ENCODE measurements around the gene SLC18A2.
A peak's percentile ranks its signal among the peaks of the same experiment; 100 is the strongest.

SLC18A2 gene

DNA sequence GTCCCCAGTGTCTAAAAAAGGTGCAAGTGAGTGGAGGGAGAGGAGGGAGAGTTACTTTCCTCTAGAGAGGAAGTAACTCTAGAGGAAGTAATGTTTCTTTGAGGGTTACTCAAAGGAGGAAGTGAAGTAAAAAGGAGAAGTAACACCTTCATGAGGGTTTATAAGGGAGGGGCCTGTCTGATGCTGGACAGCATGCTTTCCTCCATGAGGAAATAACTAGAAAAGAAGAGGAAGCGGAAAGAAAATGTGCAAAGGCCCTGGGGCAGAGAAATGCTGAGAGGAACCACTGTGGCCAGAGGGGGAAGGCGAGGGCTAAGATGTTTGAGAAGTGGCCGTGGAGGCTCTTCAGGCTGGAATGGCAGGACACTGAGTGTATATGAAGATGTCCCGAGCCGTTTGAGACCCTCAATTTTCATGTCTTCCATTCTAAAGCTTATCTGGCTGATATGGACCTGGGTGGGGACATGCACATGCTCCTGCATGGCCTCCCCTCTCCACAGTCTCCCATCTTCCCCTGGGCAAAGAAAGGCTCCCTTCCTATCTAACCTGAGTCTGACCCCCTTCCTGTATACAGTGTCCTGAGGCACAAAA lies 3.4 kb upstream of the SLC18A2 start:
- no peak overlapping the region for H2BK5ac ChIP-seq (ENCODE audit: low read length)
- peaks cover 0 to 91% (median 24%) of the 10 kb centered on the region in 3 experiments for H3K27me3 ChIP-seq (ENCODE audit: control insufficient read depth in 3 of 3, insufficient read depth in 3 of 3, low read depth in 1 of 3, low read length in 3 of 3)
- no peak overlapping the region for H3K4me2 ChIP-seq (ENCODE audit: insufficient read depth, low read length, poor library complexity, severe bottlenecking)
- H4K91ac ChIP-seq (ENCODE audit: low read depth, low read length, poor library complexity), result no peak overlapping the region
- no peak overlapping the region for H3K23ac ChIP-seq (ENCODE audit: low read depth, low read length, poor library complexity)
- no peak overlapping the region for H2AK5ac ChIP-seq (ENCODE audit: low read depth, low read length)
- H3K18ac ChIP-seq (ENCODE audit: low read length), result no peak overlapping the region
- WGBS, 2 donors (ENCODE audit: extremely low coverage in 2 of 2, insufficient read length in 2 of 2, insufficient replicate concordance in 1 of 2), result no CpG with 5 or more reads among the region's 5 CpGs
- no peak for DNase-seq (ENCODE audit: low spot score)
- no peaks in the 10 kb centered on the region for H3K9me3 ChIP-seq (replicated peaks in 1 of 2; ENCODE audit: control insufficient read depth in 2 of 2, insufficient read depth in 1 of 2, low read depth in 1 of 2, low read length in 2 of 2)
- H2BK120ac ChIP-seq (ENCODE audit: low read depth, low read length), result no peak overlapping the region
- H3K4me1 ChIP-seq (ENCODE audit: control insufficient read depth in 2 of 2, insufficient read depth in 1 of 2, low read depth in 1 of 2, low read length in 2 of 2), result no peaks in the 10 kb centered on the region
- no peak overlapping the region for H3K4me3 ChIP-seq (ENCODE audit: low read length in 2 of 2)
- no peak overlapping the region for H3K14ac ChIP-seq (ENCODE audit: low read length)
- H3K27ac ChIP-seq (replicated peaks; ENCODE audit: low read length), result no peak overlapping the region
- no peak overlapping the region for H3K9ac ChIP-seq (ENCODE audit: low read depth, low read length, poor library complexity)
- H3K36me3 ChIP-seq (replicated peaks in 1 of 2; ENCODE audit: control insufficient read depth in 2 of 2, insufficient read depth in 2 of 2, low read length in 2 of 2), result no peaks in the 10 kb centered on the region
- H3K79me1 ChIP-seq (ENCODE audit: low read depth, low read length), result no peaks in the 10 kb centered on the region
- H2BK12ac ChIP-seq (ENCODE audit: low read length), result no peak overlapping the region
- H4K8ac ChIP-seq (ENCODE audit: low read depth, low read length), result no peak overlapping the region
- no peak overlapping the region for H3K4ac ChIP-seq (ENCODE audit: low read length)
- H2AFZ ChIP-seq (ENCODE audit: low read length), result no peak overlapping the region
- H2BK15ac ChIP-seq (ENCODE audit: low read length), result no peak overlapping the region

DNA sequence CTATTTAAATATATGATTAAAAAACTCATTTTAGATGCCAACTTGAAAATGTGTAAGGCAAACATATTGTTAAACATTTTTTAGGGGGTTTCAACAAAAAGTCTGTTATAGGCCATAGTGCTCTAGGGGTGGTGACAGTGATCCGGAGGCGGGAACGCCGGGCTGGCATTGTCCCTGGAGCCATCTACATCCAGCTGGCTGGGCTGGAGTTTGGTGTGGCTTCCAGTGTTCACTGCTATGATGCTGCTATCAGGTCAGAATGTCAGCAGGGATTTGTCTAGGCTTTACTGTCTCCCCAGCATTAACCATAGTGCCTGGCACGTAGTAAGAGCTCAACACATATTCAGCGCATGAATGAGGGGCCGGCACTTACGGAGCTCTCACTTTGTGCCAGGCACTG lies 1.9 kb upstream of the SLC18A2 start:
- Histone ChIP-seq H4K91ac (ENCODE audit: low read depth, low read length, poor library complexity) (no peak overlapping the region), H3K23ac (ENCODE audit: low read depth, low read length, poor library complexity) (no peak overlapping the region), H2BK120ac (ENCODE audit: low read depth, low read length) (no peak overlapping the region), H3K27me3 (ENCODE audit: control insufficient read depth in 3 of 3, insufficient read depth in 3 of 3, low read depth in 1 of 3, low read length in 3 of 3) (peaks cover 0 to 97% (median 25%) of the 10 kb centered on the region in 3 experiments), H3K4me1 (ENCODE audit: control insufficient read depth in 2 of 2, insufficient read depth in 1 of 2, low read depth in 1 of 2, low read length in 2 of 2) (no peaks in the 10 kb centered on the region), H4K8ac (ENCODE audit: low read depth, low read length) (no peak overlapping the region), H2BK5ac (ENCODE audit: low read length) (no peak overlapping the region), H3K4me2 (ENCODE audit: insufficient read depth, low read length, poor library complexity, severe bottlenecking) (no peak overlapping the region), H3K79me1 (ENCODE audit: low read depth, low read length) (no peaks in the 10 kb centered on the region), H3K18ac (ENCODE audit: low read length) (no peak overlapping the region), H3K9me3 (replicated peaks in 1 of 2; ENCODE audit: control insufficient read depth in 2 of 2, insufficient read depth in 1 of 2, low read depth in 1 of 2, low read length in 2 of 2) (peaks cover 0 to 1% of the 10 kb centered on the region in 2 donors), H2BK12ac (ENCODE audit: low read length) (no peak overlapping the region), H3K4ac (ENCODE audit: low read length) (no peak overlapping the region), H3K4me3 (ENCODE audit: low read length in 2 of 2) (no peak overlapping the region), H3K9ac (ENCODE audit: low read depth, low read length, poor library complexity) (no peak overlapping the region), H3K27ac (replicated peaks; ENCODE audit: low read length) (no peak overlapping the region), H3K36me3 (replicated peaks in 1 of 2; ENCODE audit: control insufficient read depth in 2 of 2, insufficient read depth in 2 of 2, low read length in 2 of 2) (no peaks in the 10 kb centered on the region), H2BK15ac (ENCODE audit: low read length) (no peak overlapping the region), H2AFZ (ENCODE audit: low read length) (no peak overlapping the region), H2AK5ac (ENCODE audit: low read depth, low read length) (no peak overlapping the region), H3K14ac (ENCODE audit: low read length) (no peak overlapping the region)
- DNase-seq (ENCODE audit: low spot score), result no peak
- WGBS, 2 donors (ENCODE audit: extremely low coverage in 2 of 2, insufficient read length in 2 of 2, insufficient replicate concordance in 1 of 2), result no CpG with 5 or more reads among the region's 8 CpGs

DNA sequence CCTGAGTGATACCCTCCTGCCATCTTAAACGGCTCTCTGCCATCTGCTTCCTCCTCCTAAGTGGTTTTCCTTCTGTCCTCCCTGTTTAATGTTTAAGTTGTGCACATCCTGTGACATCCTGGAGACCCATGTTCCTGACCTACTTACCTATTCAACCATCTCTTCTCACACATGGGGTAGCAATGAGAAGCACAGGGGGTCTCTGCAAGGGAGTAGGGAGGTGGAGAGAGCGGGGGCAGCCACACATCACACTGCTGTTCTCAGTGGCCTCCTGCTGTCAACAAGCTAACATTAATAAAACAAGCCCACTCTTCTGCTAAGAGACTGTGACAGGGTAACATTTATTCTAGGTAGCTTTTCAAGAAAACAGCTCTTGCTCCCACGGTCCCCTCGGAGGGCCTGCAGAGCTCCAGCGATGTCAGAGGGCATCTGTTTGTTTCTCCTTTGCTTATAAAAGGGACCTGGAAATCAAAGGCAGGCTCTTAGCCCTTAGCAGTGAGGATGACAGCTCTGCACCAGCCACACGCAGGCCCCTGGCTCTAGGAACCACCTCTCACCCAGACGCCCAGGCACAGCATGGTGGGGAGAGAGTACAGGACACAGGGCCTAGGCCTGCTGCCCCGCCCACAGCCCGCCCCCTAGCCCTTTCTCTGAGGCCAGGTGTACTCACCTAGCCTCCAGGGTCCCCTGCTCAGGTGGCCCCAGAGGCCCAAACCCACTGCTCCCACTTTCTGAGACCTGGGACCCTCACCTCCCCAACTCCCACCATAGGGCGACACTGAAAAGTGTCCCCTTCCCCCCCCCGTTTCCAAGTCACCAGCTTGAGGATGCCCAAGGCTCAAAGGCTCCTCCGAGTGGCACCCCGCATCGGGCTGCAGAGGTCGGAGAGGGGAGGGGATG lies 943 bp upstream of the SLC18A2 start:
- Histone ChIP-seq H3K4me2 (ENCODE audit: insufficient read depth, low read length, poor library complexity, severe bottlenecking) (peak overlapping the region; percentile 58), H2BK120ac (ENCODE audit: low read depth, low read length) (peak overlapping the region; percentile 51), H2AFZ (ENCODE audit: low read length) (peak overlapping the region; percentile 85), H2AK5ac (ENCODE audit: low read depth, low read length) (peak overlapping the region; percentile 30), H3K4me1 (ENCODE audit: control insufficient read depth in 2 of 2, insufficient read depth in 1 of 2, low read depth in 1 of 2, low read length in 2 of 2) (no peaks in the 10 kb centered on the region), H3K23ac (ENCODE audit: low read depth, low read length, poor library complexity) (no peak overlapping the region), H4K91ac (ENCODE audit: low read depth, low read length, poor library complexity) (no peak overlapping the region), H3K36me3 (replicated peaks in 1 of 2; ENCODE audit: control insufficient read depth in 2 of 2, insufficient read depth in 2 of 2, low read length in 2 of 2) (no peaks in the 10 kb centered on the region), H2BK15ac (ENCODE audit: low read length) (peak overlapping the region; percentile 30), H3K9ac (ENCODE audit: low read depth, low read length, poor library complexity) (no peak overlapping the region), H4K8ac (ENCODE audit: low read depth, low read length) (no peak overlapping the region), H3K4ac (ENCODE audit: low read length) (no peak overlapping the region), H3K14ac (ENCODE audit: low read length) (no peak overlapping the region), H3K79me1 (ENCODE audit: low read depth, low read length) (no peaks in the 10 kb centered on the region), H3K9me3 (replicated peaks in 1 of 2; ENCODE audit: control insufficient read depth in 2 of 2, insufficient read depth in 1 of 2, low read depth in 1 of 2, low read length in 2 of 2) (peaks cover 0 to 2% of the 10 kb centered on the region in 2 donors), H3K27ac (replicated peaks; ENCODE audit: low read length) (no peak overlapping the region), H3K27me3 (ENCODE audit: control insufficient read depth in 3 of 3, insufficient read depth in 3 of 3, low read depth in 1 of 3, low read length in 3 of 3) (peaks cover 0 to 97% (median 25%) of the 10 kb centered on the region in 3 experiments), H3K4me3 (ENCODE audit: low read length in 2 of 2) (no peak overlapping the region), H2BK12ac (ENCODE audit: low read length) (no peak overlapping the region), H2BK5ac (ENCODE audit: low read length) (peak overlapping the region; percentile 2), H3K18ac (ENCODE audit: low read length) (peak overlapping the region; percentile 5)
- no peak for DNase-seq (ENCODE audit: low spot score)
- no CpG with 5 or more reads among the region's 15 CpGs for WGBS, 2 donors (ENCODE audit: extremely low coverage in 2 of 2, insufficient read length in 2 of 2, insufficient replicate concordance in 1 of 2)
